ENCODE results near the gene RNU7-1.

The RNU7-1 gene

DNA sequence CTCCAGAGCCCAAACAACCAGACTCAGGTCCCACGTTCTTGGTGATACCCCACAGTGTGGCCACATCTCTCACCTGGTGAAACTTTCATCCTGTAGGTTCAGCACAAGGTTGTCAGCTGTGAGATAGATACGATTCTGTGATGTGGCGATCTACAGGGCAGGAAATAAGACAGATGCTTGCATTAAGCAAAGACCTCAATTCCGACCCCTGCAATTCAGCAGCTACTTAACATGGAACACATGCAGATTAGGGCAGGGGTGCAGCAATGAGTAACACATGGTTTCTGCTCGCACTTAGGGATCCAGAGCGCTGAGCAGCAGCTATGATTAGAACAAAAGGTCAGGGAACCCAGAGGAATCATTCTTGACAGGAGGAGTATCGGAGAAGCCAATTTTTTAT lies 22.7 kb downstream of the RNU7-1 start:
- DNase-seq: no peak

DNA sequence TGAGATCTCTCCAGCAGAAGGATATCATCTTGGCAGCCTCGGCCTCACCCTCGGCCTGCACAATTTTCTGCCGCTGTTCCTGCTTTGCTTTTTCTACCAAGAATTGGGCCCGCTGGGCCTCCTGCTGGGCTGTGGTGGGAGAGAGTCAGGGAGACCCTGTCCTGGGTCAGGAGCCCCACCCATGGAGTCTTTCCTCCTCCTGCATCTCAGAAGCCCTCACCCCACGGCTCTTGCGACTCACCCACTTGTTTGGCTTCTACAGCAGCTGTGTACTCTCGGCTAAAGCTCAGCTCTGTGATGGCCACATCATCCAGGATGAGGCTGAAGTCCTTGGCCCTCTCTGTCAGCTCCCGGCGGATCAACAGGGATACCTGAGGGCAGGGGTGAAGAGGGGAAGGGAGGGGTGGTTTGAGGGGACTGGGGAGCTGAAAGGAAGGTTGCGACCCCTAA lies 24.1 kb downstream of the RNU7-1 start:
- DNase-seq: no peak

DNA sequence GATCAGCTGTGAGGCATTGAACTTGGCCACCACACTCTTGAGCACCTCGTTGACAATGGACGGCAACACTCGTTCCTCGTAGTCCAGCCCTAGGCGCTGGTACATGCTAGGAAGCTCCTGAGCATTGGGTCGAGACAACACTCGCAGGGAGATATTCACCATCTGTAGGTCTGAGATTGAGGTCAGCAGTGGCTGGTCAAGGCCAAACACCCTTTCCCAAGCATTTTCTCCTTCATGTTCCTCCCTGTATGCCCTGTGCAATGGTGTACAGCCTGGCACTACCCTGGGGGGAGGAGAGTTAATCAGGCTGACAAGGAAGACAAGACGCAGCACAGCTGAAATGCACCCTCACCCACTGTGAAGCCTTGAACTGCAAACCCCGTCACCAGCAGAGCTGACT lies 24.8 kb downstream of the RNU7-1 start:
- no peak for DNase-seq

DNA sequence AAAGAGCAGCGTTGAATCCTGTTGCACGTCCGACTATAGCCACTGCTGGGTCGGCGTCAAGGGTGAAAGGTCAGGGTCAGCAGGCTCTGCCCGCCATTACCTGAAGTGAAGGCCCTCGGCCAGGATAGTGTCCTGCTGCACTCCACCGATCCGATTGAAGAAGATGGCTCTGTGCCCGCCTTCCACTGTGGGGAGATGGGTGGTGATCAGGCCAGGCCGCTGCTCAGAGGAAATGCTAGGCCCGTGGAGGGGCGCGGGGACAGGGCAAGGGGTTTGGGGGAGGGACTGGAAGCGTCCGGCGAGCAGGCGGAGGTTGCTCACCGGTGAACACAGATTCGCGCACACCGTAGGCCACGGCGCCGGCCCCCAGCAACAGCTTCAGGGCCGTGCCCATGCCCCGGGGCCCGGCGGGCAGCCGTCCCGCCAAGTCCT lies 26.5 kb downstream of the RNU7-1 start:
- DNase-seq: no peak

DNA sequence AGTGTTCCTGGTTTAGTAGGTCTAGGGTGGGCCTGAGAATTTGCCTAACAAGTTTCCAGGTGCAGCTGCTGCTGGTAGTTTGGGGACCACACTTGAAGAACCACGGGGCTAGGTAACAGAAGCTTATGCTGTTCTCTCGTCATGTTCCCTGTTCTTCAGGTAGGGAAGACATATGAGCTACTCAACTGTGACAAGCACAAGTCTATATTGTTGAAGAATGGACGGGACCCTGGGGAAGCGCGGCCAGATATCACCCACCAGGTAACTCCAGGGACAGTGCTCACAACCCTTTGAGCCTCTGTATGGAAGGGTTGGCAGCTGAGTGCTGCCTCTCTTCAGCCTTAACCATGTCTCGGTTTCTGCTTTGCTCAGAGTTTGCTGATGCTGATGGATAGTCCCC lies 30.6 kb downstream of the RNU7-1 start:
- DNase-seq: no peak

DNA sequence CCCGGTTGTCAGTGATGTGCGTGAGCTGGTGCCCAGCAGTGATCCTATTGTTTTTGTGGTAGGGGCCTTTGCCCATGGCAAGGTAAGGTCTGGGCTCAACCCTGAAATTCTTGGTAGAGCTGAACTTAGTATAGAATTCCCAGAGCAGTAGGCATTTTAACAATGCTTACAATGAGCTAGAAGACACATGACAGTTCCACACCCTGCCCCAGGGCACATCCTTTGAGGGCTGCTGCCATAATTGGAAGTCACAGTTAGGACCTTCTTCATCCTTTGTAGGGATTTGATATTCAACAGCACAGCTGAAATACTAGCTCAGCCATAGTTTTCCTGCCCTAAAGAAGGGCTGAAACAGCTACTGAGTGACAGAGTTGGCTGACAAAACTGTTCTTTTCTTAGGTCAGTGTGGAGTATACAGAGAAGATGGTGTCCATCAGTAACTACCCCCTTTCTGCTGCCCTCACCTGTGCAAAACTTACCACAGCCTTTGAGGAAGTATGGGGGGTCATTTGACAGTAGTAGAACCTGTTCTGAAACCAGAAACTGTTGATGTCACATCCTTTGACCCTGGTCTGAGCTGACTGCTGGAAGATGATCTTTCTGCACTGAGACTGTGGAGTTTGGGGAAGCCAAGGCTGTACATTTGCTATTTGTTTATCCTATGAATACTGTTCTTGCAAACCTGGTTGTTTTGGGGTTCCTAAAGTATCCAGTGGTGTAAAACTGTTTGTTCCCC lies 31.8 kb downstream of the RNU7-1 start:
- no peak for DNase-seq

DNA sequence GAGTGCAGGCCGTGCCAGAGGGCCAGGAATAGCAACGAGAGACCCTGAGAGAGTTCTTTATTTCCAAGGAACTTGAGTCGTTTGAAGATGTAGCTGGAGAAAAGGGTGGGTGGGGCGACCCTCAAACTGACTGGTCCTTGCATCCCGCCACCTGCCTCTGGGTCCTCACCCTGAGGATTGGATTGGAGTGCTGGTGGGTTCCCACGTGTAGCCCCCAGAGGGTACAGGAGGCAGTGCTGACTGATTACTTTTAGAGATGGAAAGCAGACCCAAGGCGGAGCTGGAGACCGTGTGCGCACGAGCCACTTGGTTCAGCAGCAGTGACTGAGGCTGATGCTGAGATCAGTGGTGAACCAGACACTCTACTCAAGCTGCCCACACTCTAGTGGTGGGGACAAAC lies 34.0 kb downstream of the RNU7-1 start:
- DNase-seq: no peak

DNA sequence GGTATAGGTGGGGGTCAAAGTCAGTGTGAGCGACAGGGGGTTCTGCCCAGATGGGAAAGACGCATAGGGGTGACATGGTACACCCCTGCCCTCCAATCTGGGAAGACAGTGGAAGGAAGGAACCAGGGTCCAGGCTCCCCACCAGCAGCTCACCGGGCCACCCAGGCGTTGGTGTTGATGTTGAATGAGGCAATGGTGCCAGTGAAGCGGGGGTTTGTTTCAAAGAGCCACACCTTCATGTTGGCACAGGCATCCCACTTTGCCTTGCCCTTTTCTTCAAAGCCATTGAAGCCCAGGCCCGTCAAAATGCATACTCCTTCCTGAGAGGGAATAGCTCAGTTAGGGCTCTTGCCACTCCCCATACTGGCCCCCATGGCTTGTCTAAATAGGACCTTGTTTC lies 34.6 kb downstream of the RNU7-1 start:
- no peak for DNase-seq

DNA sequence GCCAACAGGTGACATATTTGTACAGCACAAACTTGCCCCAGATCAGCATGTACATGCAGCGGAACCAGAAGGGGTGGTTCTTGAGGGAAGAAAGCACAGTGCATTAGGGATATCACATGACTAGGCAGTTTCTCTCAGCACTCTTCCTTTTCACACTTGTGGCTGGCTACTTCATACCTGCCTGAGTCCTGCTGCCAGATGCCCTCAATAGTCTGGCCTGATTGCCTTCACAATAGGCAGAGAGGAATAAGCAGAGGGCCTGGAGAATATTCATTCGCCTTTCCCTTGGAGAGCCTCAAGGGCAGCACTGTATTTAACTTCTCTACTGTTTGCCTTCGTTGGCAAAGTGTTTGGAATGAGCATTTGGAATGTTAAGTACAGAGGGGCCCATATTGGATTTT lies 35.0 kb downstream of the RNU7-1 start:
- DNase-seq: no peak

DNA sequence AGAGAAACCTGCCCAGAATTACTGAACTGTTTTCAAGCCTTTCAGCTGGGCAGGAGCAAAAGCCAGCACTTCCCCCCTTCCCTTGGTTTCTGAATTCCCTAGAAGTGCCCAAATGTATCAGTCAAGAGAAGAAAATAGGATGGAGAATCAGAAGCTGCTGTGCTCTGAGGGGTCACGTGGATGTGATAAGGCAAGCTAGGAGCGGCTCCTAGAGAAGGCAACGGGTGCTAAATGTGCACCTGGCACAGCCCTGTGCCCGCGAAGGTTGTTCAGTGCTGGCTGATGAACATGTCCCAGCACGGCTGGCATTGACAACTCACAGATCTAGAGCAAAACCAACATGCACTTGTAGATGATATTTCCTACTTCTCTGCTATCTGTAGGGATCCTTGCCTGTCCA lies 35.4 kb downstream of the RNU7-1 start:
- no peak for DNase-seq

DNA sequence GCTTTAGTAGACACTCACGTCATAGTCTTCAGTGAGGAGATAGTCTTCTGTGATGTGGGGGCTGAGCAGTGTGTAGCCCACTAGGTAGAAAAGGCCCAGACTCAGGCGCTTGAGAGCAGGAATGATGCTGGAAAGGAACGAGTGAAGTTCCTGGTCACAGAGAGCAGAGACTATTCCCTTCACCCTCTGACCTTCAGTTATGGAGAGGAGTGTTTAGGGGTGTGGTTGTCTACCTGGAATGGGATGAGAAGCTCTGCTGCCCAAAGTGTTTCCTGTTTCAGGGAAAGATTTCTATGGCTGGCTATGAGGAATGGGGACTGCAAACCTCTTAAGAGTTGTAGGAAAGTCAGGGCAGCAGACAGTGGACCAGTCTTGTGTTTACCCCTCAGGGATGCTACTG lies 35.8 kb downstream of the RNU7-1 start:
- no peak for DNase-seq

DNA sequence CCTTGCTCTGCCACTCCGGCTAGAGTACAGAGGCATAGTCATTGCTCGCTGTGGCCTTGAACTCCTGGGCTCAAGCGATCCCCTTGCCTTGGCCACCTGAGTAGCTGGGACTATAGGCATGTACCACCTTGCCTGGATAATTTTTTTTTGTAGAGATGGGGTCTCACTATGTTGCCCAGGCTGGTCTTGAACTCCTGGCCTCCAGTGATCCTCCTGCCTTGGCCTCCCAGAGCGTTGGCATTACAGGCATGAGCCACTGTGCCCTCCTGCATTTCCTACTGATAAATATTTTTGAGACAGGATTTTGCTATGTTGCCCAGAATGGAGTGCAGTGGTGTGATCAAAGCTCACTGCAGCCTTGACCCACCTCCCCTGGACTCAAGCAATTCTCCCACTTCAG lies 36.5 kb downstream of the RNU7-1 start:
- no peak for DNase-seq

DNA sequence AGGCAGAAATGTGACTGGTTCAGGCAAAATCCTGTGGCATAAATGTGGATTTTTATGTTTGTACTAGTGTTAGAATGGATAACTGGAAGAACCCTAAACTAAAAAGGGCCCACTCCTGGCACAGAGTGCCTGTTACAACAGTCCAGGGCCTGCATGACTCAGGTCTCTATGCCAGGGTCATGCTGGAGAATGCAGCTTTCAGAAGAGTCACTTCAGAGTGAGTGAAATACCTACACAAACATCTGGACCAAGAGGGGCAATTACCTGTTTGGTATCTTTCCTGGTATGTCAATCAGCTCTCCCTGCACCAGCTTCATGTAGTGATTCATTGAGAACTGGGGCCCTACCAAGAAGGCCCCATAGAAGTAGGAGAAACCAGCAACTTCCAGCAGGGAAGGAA lies 37.1 kb downstream of the RNU7-1 start:
- no peak for DNase-seq

DNA sequence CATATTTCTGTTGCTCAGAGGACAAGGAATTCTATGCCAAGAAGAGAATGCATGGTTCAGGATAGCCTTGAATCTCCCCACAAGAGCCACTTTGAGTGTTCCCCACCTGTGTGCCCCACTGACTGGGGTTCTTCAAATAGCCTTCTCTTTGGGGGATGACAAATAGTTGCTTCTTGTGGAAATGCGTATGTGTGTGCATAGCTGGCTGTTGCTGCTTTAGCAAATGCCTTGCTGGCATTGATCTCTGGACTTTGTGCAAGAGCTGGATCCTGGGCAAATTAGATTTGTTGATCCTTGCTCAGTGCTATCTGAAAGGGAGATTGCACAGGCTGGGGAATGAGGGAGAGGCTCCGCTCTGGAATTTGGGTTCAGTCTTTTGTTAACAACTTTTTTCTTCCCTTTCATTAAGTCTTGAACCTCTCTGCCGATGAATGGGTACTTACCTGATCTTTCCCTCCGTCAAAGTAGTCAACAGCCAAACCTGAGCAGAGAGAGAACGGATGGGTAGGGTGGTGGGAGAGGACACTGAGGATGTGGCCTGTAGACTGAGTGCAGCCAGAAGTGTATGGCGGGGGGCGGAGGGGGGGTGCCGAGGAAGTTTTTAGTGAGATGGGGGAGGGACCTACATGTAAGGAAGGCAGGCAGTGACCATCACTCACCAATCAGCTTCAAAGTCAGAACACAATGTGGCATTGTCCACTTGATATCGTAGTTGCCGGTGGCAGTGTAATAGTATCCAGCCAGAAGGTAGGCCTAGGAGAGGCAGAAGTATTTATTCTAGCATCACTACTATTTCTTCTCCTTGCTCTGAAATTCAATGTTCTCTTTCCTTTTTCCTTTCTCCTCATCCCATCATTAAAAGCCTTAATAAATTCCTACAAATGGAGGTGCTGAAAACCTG lies 37.8 kb downstream of the RNU7-1 start:
- no peak for DNase-seq

DNA sequence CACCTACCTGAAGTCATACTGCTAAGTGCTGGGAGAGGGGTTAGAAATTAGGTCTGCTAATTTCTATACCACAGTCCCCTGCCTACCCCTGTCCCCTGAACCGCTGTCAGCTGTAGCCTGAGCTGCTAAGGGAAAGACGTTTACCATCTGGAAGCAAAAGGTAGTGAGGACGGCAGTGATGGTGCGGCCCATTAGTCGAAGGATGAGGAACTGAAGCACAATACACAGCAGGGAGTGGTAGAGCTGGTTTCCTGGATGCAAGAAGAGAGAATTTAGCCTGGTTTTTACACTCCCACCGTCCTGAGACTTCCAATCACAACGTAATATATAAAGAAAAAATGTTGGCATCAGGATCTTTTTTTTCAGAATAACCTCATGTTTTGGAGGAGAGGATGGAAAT lies 38.9 kb downstream of the RNU7-1 start:
- no peak for DNase-seq

DNA sequence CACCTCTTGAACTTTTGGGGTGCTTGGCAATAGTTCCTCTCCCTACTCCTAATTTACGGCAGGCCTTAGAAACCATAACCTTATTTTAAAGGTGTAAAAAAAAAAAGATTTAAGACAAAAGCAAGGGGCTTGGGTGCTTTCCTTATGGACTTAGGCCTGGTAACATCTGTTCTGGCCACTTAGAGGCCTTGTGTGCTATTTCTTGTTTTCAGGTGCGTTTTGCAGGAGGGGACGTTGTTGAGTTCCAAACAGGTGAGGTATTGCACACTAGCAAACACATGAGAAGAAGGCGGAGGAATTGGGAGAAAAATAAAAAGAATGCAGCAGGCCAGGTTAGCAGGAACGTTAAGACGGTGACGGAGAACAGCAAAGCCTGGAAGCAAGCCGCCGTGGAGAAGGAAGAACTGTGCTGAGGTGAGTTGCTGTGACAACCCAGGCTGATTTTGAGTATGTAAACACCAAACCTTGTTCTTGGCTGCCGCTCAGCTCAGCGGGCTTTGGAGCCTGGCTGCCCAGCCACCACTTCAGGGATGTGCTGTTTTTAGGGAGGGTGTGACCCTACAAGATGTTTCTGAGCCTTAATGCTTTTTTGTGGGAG lies 44.4 kb downstream of the RNU7-1 start:
- DNase-seq: no peak
